DND-41 (cell line): ENCODE measurements around the gene DUOXA2.
A peak's percentile ranks its signal among the peaks of the same experiment; 100 is the strongest.

Experiments used
- CTCF ChIP-seq: IDR thresholded peaks from 2 replicates; pipeline ENCODE4 v1.5.1; 2012; ENCODE audit warnings: borderline replicate concordance, low read length, moderate library complexity, mild to moderate bottlenecking; ENCODE audit not compliant: poor library complexity, severe bottlenecking; ENCODE audit errors: extremely low read depth
- EZH2 ChIP-seq: IDR thresholded peaks from 3 replicates; pipeline ENCODE4 v1.6.1; 2012; ENCODE audit warnings: borderline replicate concordance, low read depth, mild to moderate bottlenecking, moderate library complexity, low read length, inconsistent platforms; ENCODE audit not compliant: severe bottlenecking

- TF ChIP-seq CTCF (peak; percentile 90), EZH2 (no peak)
Observed at GRCh38 chr15:45162771-45163507, 48.8 kb downstream of the DUOXA2 start.
